Measurements from ENCODE around the gene C16orf78. TPM values are rescaled to one million over a fixed set of nuclear protein-coding genes. Genes with fewer than 3 reads are reported as not detected.

C16orf78 gene
- total and polyA plus RNA-seq, 2 of the 4 experiments (the other 2 are of a cell fraction), result not detected

DNA sequence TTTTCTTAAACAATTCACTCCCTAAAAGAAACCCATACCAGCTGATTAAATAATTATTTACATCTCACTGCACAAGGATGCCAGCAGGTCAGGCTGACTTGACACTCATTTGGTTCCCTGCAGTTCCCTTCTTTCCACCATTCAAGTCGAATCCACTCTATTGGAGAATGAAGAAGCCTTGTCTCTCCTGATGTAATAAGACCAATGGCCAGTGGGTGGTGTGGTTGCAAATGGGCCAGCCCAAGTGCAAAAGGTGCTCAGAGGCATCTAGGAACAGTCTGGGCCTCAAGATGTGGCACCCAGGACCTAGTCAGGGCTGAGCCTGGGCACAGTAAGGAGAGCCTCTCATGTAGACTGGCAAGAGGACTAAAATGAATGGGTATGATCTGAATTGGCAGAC is 9.3 kb downstream of the C16orf78 start:
- WGBS, 2 experiments (ENCODE audit: extremely low coverage in 2 of 2, insufficient read length in 1 of 2), result no CpG with 5 or more reads among the region's 1 CpG
- Histone ChIP-seq H2AK9ac (replicated peaks; ENCODE audit: low read depth, low read length, poor library complexity) (no peak overlapping the region), H3K27me3 (ENCODE audit: control insufficient read depth, insufficient read depth, low read length) (no peaks in the 10 kb centered on the region), H3K23ac (ENCODE audit: low read depth, low read length) (no peak overlapping the region), H2BK120ac (ENCODE audit: low read depth, low read length) (no peak overlapping the region), H4K20me1 (ENCODE audit: insufficient read depth, low read length) (no peaks in the 10 kb centered on the region), H3K56ac (ENCODE audit: extremely low read depth, insufficient read depth, low read length) (no peak overlapping the region), H2AK5ac (ENCODE audit: low read depth, low read length) (no peak overlapping the region), H3K14ac (replicated peaks; ENCODE audit: low read depth, low read length) (no peak overlapping the region), H3K4ac (ENCODE audit: low read depth, low read length) (no peak overlapping the region), H3K9me1 (ENCODE audit: insufficient read depth, low read length) (no peaks in the 10 kb centered on the region), H4K91ac (ENCODE audit: insufficient read depth, low read depth, low read length) (no peak overlapping the region), H3K4me3 (ENCODE audit: insufficient read depth, low read depth, low read length) (no peak overlapping the region), H2AFZ (replicated peaks; ENCODE audit: low read length, poor library complexity) (no peak overlapping the region), H3K4me2 (ENCODE audit: low read depth, low read length) (no peak overlapping the region), H4K8ac (ENCODE audit: low read depth in 2 of 2, low read length in 2 of 2) (no peak overlapping the region), H2BK5ac (ENCODE audit: low read depth, low read length, poor library complexity, severe bottlenecking) (no peak overlapping the region), H3K9me3 (ENCODE audit: control insufficient read depth, insufficient read depth, low read length) (no peaks in the 10 kb centered on the region), H4K5ac (ENCODE audit: low read depth, low read length) (no peak overlapping the region), H2BK15ac (ENCODE audit: low read depth, low read length) (no peak overlapping the region), H3K9ac (ENCODE audit: low read depth, low read length) (no peak overlapping the region), H2BK20ac (ENCODE audit: low read depth, low read length) (no peak overlapping the region), H3K27ac (ENCODE audit: insufficient read depth, low read length) (no peak overlapping the region), H3K4me1 (ENCODE audit: control insufficient read depth, insufficient read depth, low read length) (no peaks in the 10 kb centered on the region), H3K18ac (ENCODE audit: low read depth, low read length) (no peak overlapping the region), H3K36me3 (ENCODE audit: control insufficient read depth, insufficient read depth, low read length) (no peaks in the 10 kb centered on the region), H3K79me1 (ENCODE audit: low read depth in 1 of 2, low read length in 2 of 2) (no peaks in the 10 kb centered on the region)
- intact Hi-C loops (cut with micrococcal nuclease), result no loop called here
- BruUV-seq (replicated peaks), result no TSS peak
- DNase-seq (no peak), ATAC-seq (ENCODE audit: low read depth) (no peak)
- POLR2A ChIA-PET (ENCODE audit: unreplicated experiment), result no interaction called here
- in situ Hi-C loops (cut with MboI; ENCODE audit: low sequenced_read_pairs), result no loop called here
- TF ChIP-seq, protein P1, sequence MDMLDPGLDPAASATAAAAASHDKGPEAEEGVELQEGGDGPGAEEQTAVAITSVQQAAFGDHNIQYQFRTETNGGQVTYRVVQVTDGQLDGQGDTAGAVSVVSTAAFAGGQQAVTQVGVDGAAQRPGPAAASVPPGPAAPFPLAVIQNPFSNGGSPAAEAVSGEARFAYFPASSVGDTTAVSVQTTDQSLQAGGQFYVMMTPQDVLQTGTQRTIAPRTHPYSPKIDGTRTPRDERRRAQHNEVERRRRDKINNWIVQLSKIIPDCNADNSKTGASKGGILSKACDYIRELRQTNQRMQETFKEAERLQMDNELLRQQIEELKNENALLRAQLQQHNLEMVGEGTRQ (IDR thresholded peaks at IDR 0.05; ENCODE audit: low read depth, low read length), result no peak
- TF ChIP-seq, protein P2, sequence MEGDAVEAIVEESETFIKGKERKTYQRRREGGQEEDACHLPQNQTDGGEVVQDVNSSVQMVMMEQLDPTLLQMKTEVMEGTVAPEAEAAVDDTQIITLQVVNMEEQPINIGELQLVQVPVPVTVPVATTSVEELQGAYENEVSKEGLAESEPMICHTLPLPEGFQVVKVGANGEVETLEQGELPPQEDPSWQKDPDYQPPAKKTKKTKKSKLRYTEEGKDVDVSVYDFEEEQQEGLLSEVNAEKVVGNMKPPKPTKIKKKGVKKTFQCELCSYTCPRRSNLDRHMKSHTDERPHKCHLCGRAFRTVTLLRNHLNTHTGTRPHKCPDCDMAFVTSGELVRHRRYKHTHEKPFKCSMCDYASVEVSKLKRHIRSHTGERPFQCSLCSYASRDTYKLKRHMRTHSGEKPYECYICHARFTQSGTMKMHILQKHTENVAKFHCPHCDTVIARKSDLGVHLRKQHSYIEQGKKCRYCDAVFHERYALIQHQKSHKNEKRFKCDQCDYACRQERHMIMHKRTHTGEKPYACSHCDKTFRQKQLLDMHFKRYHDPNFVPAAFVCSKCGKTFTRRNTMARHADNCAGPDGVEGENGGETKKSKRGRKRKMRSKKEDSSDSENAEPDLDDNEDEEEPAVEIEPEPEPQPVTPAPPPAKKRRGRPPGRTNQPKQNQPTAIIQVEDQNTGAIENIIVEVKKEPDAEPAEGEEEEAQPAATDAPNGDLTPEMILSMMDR (conservative IDR thresholded peaks at IDR 0.05; ENCODE audit: low read depth, low read length), result no peak
- TF ChIP-seq CHD1 (IDR thresholded peaks at IDR 0.05; ENCODE audit: low read depth, low read length) (no peak), MAFK (IDR thresholded peaks at IDR 0.05; ENCODE audit: low read depth, low read length) (no peak), MXI1 (IDR thresholded peaks at IDR 0.05; ENCODE audit: borderline replicate concordance, low read depth, low read length) (no peak), BHLHE40 (IDR thresholded peaks at IDR 0.05; ENCODE audit: low read depth, low read length) (no peak), FOS (IDR thresholded peaks at IDR 0.05; ENCODE audit: low read depth, low read length) (no peak), RCOR1 (IDR thresholded peaks at IDR 0.05; ENCODE audit: insufficient replicate concordance, low read length) (no peak), NFE2L2 (IDR thresholded peaks at IDR 0.05; ENCODE audit: low read depth, low read length) (no peak), CEBPB (IDR thresholded peaks at IDR 0.05; ENCODE audit: low read depth, low read length) (no peak)
- CTCF ChIA-PET, result no interaction called here
- dilution Hi-C loops (cut with HindIII; ENCODE audit: low sequenced_read_pairs, unreplicated experiment), result no loop called here
